HG03159 (cell line): ENCODE results near the gene PHLDA2.

ENCODE experiments used
- ATAC-seq: cut with Tn5 transposase; IDR thresholded peaks from one replicate; pipeline ENCODE4 v1.9.1; 2021; ENCODE audit warnings: mild to moderate bottlenecking, moderate library complexity; ENCODE audit not compliant: unreplicated experiment

Gene PHLDA2

DNA sequence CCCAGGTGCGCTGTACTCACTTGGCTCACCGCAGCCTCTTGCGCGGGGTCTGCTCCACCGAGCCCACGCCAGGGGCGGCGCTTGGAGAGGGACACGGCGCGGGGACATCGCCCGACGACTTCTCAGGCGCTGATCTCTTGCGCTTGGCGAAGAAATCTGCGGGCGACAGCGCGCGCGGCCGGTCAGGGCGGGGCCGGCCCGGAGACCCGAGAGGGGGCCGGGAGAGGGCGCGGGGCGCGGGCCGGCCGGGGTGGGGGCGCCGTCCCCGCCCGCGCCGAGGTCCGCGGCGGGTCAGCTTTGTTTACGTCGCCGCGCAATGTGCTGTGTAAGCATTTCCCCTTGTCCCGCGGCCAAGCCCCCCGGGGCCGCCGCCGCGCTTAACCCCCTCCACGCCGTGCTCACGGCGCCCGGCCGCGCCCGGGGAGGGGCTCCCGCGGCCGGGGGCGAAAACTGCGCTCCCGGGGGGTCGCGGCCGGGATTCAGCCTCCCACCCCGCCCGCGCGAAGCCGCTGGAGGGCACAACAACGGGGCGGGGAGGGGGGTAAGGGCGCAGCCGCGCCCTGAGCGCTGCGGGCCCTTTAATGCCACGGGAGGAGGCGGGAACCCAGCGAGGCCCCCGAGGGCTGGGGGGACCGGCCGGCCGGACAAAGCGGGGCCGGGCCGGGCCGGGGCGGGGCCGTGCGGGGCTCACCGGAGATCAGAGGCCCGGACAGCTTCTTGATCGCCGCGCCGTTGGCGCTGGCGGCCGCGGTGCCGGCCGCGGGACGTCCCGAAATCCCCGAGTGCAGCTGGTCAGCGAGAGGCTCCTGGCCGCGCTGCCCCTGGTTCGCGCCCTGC is 45.0 kb downstream of the PHLDA2 start:
- ATAC-seq, result no peak

- no peak for ATAC-seq
These were observed 45.6 kb downstream of the PHLDA2 start for GRCh38 chr11:2883640-2883978.

DNA sequence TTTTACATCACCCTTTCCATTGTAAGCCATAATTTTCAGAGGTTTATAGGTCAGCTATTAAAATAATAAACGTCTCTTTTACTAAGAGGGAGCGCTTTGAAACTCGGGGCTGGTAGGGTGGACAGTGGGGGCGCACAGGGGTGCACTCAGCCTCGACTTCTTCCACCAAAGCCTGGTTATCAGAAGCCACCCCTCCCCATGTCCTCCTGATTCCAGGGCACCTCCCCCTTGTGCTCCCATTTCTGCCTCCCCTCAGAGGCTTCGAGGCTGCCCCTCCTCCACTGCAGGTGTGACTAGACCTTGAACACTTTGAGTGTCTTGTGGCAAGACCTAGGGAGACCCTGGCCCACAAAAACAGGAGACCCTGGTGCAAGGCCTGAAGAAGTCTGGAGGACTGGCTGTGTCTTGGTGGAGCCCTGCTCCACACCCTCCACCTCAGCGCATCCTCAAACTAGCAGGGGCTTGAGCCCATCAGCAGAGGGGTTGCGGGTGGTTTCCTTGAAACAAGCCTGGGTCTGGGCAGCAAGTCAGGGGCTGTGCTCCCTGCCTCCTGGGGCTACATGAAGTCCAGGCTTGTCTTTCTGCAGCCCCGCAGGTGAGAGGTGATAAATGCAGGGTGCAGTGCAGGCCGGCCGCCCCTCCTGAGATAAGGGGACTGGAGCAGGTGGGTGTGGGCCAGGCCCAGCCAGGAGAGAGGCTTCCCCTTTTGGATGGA is 46.7 kb downstream of the PHLDA2 start:
- no peak for ATAC-seq

GRCh38 chr11:2881981-2882375 is 47.2 kb downstream of the PHLDA2 start:
- no peak for ATAC-seq

GRCh38 chr11:2881076-2881980 is 47.9 kb downstream of the PHLDA2 start:
- ATAC-seq, result no peak

GRCh38 chr11:2880646-2881045 is 48.6 kb downstream of the PHLDA2 start:
- no peak for ATAC-seq

DNA sequence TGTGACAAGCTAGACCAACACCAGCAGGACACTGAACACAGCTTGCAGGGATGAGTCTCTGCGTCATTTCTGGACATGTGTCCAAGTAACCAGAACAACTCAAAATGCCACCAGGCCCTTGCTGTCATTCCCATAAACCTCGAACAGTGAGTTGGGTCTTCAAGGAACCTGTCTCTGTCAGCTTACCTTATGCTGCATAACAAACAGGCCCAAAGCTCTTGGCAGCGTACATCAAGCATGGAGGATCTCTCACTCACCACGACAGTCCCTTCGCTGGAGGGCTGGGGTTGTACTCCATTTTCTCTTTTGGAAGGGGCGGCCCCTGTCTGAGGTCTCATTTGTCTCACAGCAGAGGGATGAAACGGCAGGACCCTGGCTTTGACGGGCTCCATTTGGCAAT is 50.4 kb downstream of the PHLDA2 start:
- ATAC-seq, result no peak
